GM21528 (cell line): Measurements from ENCODE around the gene URI1.
"Not testable (repeated sequence)": the region's sequence is repeated elsewhere in the genome, so short reads cannot be mapped to it uniquely, and the experiment has no call there.

Source experiments
- ATAC-seq: cut with Tn5 transposase; IDR thresholded peaks from one replicate; pipeline ENCODE4 v1.9.1; 2021; ENCODE audit warnings: mild to moderate bottlenecking, moderate library complexity; ENCODE audit not compliant: unreplicated experiment, low FRiP score

URI1 gene, protein sequence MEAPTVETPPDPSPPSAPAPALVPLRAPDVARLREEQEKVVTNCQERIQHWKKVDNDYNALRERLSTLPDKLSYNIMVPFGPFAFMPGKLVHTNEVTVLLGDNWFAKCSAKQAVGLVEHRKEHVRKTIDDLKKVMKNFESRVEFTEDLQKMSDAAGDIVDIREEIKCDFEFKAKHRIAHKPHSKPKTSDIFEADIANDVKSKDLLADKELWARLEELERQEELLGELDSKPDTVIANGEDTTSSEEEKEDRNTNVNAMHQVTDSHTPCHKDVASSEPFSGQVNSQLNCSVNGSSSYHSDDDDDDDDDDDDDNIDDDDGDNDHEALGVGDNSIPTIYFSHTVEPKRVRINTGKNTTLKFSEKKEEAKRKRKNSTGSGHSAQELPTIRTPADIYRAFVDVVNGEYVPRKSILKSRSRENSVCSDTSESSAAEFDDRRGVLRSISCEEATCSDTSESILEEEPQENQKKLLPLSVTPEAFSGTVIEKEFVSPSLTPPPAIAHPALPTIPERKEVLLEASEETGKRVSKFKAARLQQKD

GRCh38 chr19:29941828-29942403 is at the start of gene URI1:
Gene URI1 (plus strand): TSS chr19:29942239. CDS start chr19:29942548, 309 bp downstream.
- ATAC-seq: peak; percentile 92

- no peak for ATAC-seq
Measured at GRCh38 chr19:29893606-29894284, 48.3 kb upstream of the URI1 start.

DNA sequence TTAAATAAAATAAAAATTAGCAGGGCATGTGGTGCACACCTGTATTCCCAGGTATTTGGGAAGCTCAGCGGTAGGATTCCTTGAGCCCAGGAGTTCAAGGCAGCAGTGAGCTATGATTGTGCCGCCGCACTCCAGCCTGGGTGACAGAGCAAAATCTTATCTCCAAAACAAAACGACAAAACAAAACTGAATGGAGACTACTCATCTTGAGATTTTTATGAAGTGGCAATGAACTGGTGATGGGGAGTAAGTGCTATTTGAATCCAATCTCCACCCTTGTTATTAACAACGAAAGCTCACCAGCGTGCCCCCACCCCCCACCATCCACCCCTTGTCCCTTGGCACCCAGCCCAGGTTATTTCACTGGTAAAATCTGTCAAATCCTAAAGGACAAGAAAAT is 45.2 kb upstream of the URI1 start:
- ATAC-seq: no peak

DNA sequence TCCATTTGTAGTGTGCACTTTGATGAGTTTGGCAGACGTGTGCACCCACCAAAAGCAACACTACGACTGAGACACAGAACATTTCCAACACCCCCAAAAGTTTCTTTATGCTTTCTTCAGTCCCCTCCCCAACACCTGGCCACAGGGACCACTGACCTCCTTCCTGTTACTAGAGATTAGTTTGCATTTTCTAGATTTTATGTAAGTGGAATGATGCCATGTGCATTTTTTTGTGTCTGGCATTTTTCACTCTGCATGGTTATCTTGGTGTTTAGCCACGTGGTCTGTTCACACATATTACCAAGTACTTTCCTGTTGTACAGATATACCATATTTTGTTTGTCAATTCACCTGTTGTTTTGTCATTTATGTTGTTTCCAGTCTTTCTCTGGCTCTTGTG is 44.6 kb upstream of the URI1 start:
- no peak for ATAC-seq

DNA sequence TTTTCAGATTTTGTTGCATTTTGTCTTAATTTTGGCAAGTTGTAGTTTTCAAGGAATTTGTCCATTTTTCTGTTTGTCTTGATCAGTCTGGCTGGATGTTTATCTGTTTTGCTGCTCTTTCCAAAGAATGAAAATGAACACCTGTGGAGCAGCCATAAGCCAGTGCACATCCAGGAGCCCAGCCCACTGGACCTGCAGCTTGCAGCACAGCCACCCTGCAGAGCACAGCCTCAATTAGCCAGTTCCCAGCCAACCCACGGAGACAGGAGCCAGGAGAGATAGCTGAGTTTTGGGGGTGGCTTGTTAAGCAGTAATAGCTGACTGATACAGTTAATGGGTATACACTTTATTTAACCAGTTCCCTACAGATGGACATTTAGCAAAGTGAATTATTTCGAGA is 38.0 kb upstream of the URI1 start:
- ATAC-seq: no peak

DNA sequence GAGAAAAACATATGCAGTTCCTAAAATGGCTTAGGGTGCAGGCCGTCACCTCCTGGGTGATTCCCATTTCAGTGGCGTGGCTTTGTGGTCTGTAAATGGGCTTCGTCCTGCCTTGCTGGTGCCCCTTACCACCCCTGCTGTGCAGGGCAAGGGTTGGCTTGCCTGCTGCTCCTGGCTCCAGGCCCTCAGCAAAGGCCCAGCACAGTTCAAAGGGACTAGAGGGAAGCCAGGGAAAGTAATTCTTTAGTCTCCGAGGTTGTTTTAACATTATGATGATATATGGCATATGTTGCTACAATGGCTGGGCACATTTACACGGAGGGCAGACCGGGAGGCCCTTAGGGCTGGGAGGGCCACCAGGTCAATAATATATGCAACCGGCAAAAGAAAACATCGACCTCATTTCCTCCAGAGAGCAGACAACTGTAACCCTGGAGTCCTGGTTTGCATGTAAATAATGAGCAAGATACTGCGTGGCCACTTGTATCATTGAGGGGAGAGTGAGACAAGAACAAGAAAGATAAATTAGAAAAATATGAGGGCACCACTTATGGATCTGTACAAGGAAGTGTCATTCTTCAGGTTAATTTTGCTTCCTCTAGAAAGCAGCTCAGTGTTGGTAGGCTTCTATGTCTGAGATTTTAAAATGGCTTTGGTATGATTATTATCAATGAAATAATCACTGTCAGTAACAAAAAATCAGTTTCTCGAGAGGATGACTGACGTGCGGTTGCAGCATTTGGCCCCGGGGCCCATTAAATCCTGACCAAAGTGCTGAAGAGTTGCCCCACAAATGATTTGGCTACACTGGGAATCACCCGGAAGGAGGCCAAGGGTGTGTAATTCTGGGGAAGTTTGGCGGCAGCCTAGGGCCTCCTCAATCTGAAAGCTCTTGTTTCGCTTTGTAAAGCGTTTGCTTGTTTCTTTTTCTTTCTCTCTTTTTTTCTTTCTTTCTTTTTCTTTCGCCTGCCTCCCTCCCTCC is 32.8 kb upstream of the URI1 start:
- no peak for ATAC-seq

DNA sequence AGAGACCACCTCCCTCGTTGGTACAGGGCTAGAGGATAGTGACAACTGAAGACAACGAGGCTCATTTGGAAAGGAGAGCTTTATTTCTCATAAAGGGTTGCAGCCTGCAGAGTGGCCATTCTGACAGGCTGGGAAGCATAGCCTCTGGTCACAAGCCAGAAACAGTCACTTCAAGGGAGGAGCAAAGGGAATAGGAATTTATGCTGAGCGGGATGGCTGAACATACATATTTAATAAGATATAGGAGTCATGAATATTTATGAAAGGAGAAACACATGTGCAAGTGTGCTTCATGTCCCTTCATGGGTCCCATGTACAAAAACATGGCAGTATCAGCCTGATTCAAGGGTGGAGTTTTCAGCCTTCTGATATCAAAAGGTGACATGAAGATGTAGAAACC is 27.1 kb upstream of the URI1 start:
- ATAC-seq: no peak

- ATAC-seq: not testable (repeated sequence)
Measured at GRCh38 chr19:29915832-29916231, 26.2 kb upstream of the URI1 start.

- ATAC-seq: no peak
Measured at GRCh38 chr19:29917911-29918310, 24.1 kb upstream of the URI1 start.

DNA sequence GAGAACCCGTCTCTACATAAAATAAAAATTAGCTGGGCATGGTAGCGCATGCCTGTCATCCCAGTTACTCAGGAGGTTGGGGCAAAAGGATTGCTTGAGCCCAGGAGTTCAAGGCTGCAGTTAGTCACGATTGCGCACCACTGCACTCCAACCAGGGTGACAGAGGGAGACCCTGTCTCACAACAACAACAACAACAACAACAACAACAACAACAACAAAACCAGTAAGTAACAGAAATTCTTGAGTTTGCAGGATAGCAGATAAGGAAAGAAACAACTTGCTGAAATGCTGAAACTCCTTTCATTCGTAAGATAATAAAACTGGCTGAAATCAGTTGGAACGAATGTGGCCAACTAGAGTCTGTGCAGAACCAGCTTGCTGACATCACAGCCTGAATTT is 23.1 kb upstream of the URI1 start:
- no peak for ATAC-seq

DNA sequence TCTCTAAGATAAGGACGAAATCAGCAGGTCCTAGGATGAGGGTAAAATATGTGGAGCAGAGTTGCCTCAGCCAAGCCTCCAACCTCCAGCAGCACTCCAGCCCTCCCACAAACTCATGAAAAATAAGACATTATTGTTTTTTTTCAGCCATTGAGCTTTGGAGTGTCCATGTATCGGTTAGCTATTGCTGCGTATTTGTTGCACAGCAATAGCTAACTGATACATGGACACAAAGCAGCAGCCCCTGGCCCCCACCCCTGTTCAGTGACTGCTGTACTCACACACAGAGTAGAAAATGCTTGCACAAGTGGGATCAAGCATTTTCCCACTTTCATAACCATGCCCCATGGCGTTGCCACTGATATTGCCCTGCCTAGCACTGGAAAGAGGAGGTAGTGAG is 19.1 kb upstream of the URI1 start:
- ATAC-seq: no peak

GRCh38 chr19:29923653-29924052 is 18.4 kb upstream of the URI1 start:
- ATAC-seq: no peak

- no peak for ATAC-seq
Measured at GRCh38 chr19:29926031-29926430, 16.0 kb upstream of the URI1 start.

DNA sequence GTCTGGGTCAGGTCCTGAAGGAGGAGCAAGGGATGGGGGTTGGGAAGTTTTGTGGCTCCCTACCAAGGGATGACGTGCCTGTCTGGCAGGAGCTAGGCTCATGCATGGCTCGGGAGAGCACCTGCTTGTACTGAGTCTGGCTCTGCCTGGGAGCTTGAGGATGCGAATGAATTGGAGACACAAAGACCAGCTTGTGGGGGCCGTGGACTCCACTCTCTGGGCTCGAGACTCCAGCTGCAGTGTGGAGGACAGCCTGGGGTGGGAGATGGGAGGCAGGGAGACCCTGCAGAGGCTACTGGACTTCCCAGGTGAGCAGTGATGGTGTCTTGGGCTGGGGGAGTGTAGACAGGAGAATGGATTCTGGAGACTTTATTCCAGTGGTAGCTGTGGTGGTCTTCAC is 15.2 kb upstream of the URI1 start:
- ATAC-seq: no peak

DNA sequence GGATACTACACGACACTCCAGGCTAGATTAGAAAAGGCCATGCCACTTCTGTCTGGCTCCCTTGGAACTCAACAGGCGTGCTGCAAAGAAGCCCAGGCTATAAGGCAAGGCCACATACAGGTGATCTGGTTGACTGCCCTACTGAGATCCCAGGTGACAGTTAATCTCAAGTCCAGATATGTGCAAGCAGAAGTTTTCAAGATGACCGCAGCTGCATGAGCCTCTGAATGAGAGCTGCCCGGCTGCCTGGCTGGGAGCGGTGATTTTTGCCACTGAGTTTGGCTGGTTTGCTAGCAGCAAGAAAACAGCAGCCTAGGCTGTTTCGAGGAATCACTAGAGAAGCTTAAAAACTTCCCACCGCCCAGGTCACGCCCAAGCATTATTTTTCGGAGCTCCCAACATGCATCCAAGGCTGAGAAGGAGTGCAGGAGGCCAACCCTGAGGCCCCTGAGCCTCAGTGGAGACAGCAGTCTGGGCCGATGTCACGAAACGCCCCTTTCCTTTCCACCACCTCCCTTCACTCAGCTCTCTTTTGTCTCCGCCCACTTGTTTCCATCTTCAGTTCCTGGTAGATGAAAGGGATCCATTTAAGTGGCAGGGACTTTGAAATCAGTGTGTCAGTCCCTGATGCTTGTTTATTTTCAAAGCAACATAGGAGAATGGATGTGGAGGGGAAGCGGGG is 14.0 kb upstream of the URI1 start:
- ATAC-seq: no peak

- ATAC-seq: peak; percentile 74
Measured at GRCh38 chr19:29928831-29929230, 13.2 kb upstream of the URI1 start.

- ATAC-seq: no peak
Measured at GRCh38 chr19:29934257-29934656, 7.8 kb upstream of the URI1 start.

GRCh38 chr19:29934781-29935180 is 7.3 kb upstream of the URI1 start:
- ATAC-seq: no peak

GRCh38 chr19:29936409-29936808 is 5.6 kb upstream of the URI1 start:
- no peak for ATAC-seq

GRCh38 chr19:29939628-29940027 is 2.4 kb upstream of the URI1 start:
- no peak for ATAC-seq
